ENCODE data around the gene SOSTDC1. TPM values are rescaled to one million over a fixed set of nuclear protein-coding genes. Genes with fewer than 3 reads are reported as not detected.

Gene SOSTDC1
- polyA plus RNA-seq, 2 donors, result 1.1 to 2.1 TPM

DNA sequence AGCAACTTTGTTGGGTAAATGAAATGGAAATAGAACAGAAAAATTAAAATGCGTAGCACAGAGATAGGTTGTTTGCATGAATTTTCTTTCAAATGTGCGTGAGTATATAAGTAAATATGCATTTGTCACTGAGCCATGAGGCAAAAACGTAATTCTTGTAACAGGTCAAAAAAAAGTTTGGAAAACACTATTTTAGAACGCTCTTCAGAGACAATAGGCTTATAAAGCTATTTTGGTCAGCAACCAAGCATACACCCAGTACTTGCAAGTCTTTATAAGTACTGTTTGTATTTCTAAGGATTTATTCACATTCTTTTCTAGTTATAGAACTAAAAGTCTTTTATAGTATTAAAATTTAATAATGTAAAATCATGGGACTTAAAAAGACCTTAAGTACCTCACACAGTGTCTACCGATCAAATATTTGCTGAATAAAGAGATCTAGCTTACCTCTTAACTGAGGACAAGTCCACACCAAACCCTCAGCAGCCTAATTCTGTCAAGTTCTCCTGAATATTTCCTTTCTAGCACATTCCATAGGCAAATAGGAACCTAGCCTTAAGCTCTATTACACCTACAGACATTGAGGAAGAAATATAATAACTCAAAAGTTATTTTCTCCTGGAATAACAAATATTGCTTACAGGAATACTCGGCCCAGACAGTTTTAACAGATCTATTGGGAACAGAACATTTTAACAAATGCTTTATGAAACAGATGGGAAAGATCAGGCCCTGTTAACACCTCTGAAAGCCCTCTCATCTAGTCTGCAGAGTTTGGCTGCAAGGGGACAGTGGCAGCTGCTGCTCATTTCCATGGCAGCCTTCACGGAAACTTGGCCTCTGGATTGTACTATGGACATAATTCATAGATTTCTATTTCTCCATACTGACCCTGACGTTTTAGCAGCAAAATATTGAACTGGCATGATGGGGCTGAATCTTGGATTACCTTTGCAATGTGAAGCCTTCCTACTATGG lies 53.0 kb downstream of the SOSTDC1 start:
- 54 to 62% methylated on average over 8 of the region's 8 CpGs for WGBS, 2 donors
- Histone ChIP-seq H3K4me3 (ENCODE audit: low read depth in 1 of 2, low read length in 2 of 2) (no peak overlapping the region), H3K27ac (ENCODE audit: low read depth in 2 of 2, low read length in 1 of 2) (no peak overlapping the region)

More for the DNA sequence above, 53.0 kb downstream of the SOSTDC1 start:
- Histone ChIP-seq H3K9me3 (ENCODE audit: control insufficient read depth in 2 of 2, insufficient read depth in 1 of 2, low read depth in 1 of 2, low read length in 1 of 2) (no peaks in the 10 kb centered on the region), H3K27me3 (ENCODE audit: control insufficient read depth in 1 of 2, insufficient read depth in 2 of 2, low read length in 2 of 2) (no peaks in the 10 kb centered on the region), H3K4me1 (ENCODE audit: control insufficient read depth in 2 of 2, insufficient read depth in 2 of 2, low read length in 1 of 2) (no peaks in the 10 kb centered on the region), H3K36me3 (ENCODE audit: control insufficient read depth in 2 of 2, insufficient read depth in 2 of 2, low read length in 1 of 2) (no peaks in the 10 kb centered on the region)

Other genes starting within 250 kb of the SOSTDC1 start
- under 1 TPM; 0.12 to 0.22 TPM for gene CRPPA, start 44.2 kb downstream of the SOSTDC1 start, polyA plus RNA-seq
- not detected for gene LRRC72, start 61.1 kb upstream of the SOSTDC1 start, polyA plus RNA-seq
- 1 to 10 TPM; 5.0 to 5.9 TPM for gene ANKMY2, start 180.0 kb upstream of the SOSTDC1 start, polyA plus RNA-seq
- 10 to 100 TPM; 32.9 to 47.9 TPM for gene BZW2, start 180.4 kb upstream of the SOSTDC1 start, polyA plus RNA-seq

All from esophagus (tissue), 2 donors.